ENCODE data around the gene SLC43A2.
A peak's percentile ranks its signal among the peaks of the same experiment; 100 is the strongest.
"Not testable (repeated sequence)": the region's sequence is repeated elsewhere in the genome, so short reads cannot be mapped to it uniquely, and the experiment has no call there.

The SLC43A2 gene

DNA sequence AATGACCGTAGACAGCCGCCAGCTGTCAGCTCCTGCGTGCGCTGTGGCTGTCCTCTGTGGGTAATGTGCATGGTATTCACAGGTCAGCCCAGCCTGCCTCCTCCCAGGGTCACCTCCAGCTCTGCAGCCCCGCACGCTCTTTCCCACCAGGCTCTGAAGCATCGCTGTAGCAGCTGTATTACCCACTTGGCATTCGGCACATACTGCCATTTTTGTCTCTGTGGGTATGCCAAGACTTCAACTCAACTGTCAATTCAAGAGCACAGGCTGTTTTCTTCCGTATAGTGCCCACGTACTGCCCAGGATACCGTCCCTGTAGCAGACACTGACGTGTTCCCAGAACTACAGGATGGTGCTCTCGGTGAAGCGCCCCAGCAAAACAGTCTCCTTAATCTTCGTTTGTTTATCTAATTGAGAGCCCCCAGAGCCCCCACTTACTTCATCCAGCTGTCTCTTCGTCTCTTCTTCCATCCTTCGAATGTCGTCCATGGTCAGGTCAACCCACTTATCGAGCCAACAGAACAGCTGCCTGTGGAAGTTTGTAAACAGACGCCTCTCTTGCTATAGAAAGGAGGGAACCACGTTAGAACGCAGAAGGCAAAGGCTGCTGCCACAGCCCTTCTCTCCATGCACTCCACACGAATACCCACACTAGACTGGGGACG lies 94.8 kb downstream of the SLC43A2 start:
- H3K4me2 ChIP-seq, result no peak overlapping the region
- peaks cover 8% of the 10 kb centered on the region for H3K4me1 ChIP-seq (ENCODE audit: low read depth, poor library complexity, severe bottlenecking)
- TF ChIP-seq, protein P1, sequence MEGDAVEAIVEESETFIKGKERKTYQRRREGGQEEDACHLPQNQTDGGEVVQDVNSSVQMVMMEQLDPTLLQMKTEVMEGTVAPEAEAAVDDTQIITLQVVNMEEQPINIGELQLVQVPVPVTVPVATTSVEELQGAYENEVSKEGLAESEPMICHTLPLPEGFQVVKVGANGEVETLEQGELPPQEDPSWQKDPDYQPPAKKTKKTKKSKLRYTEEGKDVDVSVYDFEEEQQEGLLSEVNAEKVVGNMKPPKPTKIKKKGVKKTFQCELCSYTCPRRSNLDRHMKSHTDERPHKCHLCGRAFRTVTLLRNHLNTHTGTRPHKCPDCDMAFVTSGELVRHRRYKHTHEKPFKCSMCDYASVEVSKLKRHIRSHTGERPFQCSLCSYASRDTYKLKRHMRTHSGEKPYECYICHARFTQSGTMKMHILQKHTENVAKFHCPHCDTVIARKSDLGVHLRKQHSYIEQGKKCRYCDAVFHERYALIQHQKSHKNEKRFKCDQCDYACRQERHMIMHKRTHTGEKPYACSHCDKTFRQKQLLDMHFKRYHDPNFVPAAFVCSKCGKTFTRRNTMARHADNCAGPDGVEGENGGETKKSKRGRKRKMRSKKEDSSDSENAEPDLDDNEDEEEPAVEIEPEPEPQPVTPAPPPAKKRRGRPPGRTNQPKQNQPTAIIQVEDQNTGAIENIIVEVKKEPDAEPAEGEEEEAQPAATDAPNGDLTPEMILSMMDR (conservative IDR thresholded peaks at IDR 0.05; ENCODE audit: low read depth, low read length), result no peak
- H2AFZ ChIP-seq (ENCODE audit: low read depth), result no peak overlapping the region
- H3K79me2 ChIP-seq (ENCODE audit: insufficient read depth, low read depth), result no peaks in the 10 kb centered on the region
- no peaks in the 10 kb centered on the region for H3K36me3 ChIP-seq (ENCODE audit: insufficient read depth)
- H3K9ac ChIP-seq, result no peak overlapping the region
- H4K20me1 ChIP-seq (ENCODE audit: insufficient read depth), result no peaks in the 10 kb centered on the region
- no peak overlapping the region for H3K27ac ChIP-seq
- no peak overlapping the region for H3K4me3 ChIP-seq (IDR thresholded peaks at IDR 0.05; ENCODE audit: insufficient read depth, low read depth, low read length)
- no peaks in the 10 kb centered on the region for H3K27me3 ChIP-seq (ENCODE audit: insufficient read depth, low read depth)

DNA sequence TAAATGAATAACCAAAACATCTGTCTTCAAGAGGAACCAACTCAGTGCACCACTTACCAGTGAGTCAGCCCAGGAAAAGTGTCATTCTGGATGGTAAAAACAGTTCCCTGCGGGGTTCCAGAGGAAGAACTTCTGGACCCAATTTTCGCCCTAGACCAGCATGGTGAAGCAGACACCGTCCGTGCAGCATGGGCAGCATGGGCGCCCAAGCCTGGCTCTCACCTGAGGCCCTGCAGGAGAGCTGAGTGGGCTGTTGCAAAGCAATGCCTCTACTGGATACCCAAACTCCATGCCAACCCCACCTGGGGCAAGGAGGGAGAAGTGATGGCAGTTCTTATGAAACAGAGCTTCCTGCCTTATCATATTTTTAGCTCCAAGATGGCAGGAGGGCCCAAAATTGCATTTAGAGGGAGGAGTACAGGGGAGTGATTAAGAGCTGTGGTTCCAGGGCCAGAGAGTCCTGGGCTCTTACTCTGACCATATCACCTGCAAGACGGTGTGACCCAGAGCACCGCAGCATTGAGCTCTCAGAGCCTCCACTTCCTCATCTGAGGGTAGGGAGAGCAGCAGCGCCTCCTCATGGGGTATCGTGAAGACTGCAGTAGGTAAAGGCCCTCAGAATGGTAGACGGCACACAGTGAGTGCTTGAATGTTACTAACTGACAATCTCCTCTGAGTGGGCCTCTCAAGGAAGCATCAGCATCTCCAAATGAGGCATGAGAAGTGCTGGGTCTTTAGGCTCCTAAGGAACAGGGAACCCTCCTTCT lies 95.6 kb downstream of the SLC43A2 start:
- H3K4me1 ChIP-seq (ENCODE audit: low read depth, poor library complexity, severe bottlenecking), result peaks cover 8% of the 10 kb centered on the region
- H3K4me2 ChIP-seq, result no peak overlapping the region
- TF ChIP-seq, protein P1 (conservative IDR thresholded peaks at IDR 0.05; ENCODE audit: low read depth, low read length), result 0 out of 2 replicates have a peak, but pooled peaks have one; percentile 19
- no peaks in the 10 kb centered on the region for H3K36me3 ChIP-seq (ENCODE audit: insufficient read depth)
- H4K20me1 ChIP-seq (ENCODE audit: insufficient read depth), result no peaks in the 10 kb centered on the region
- H3K27ac ChIP-seq, result no peak overlapping the region
- H3K79me2 ChIP-seq (ENCODE audit: insufficient read depth, low read depth), result no peaks in the 10 kb centered on the region
- no peak overlapping the region for H2AFZ ChIP-seq (ENCODE audit: low read depth)
- H3K27me3 ChIP-seq (ENCODE audit: insufficient read depth, low read depth), result no peaks in the 10 kb centered on the region
- H3K4me3 ChIP-seq (IDR thresholded peaks at IDR 0.05; ENCODE audit: insufficient read depth, low read depth, low read length), result no peak overlapping the region
- no peak overlapping the region for H3K9ac ChIP-seq

GRCh38 chr17:1529863-1530262 lies 98.8 kb downstream of the SLC43A2 start:
- Histone ChIP-seq H3K4me2 (no peak overlapping the region), H3K79me2 (ENCODE audit: insufficient read depth, low read depth) (no peaks in the 10 kb centered on the region), H3K27ac (no peak overlapping the region), H3K9ac (no peak overlapping the region), H2AFZ (ENCODE audit: low read depth) (no peak overlapping the region), H3K27me3 (ENCODE audit: insufficient read depth, low read depth) (no peaks in the 10 kb centered on the region), H3K4me3 (IDR thresholded peaks at IDR 0.05; ENCODE audit: insufficient read depth, low read depth, low read length) (no peak overlapping the region), H3K36me3 (ENCODE audit: insufficient read depth) (no peaks in the 10 kb centered on the region), H3K4me1 (ENCODE audit: low read depth, poor library complexity, severe bottlenecking) (peaks cover 8% of the 10 kb centered on the region), H4K20me1 (ENCODE audit: insufficient read depth) (no peaks in the 10 kb centered on the region)
- TF ChIP-seq, protein P1 (conservative IDR thresholded peaks at IDR 0.05; ENCODE audit: low read depth, low read length), result no peak

- H3K4me1 ChIP-seq (ENCODE audit: low read depth, poor library complexity, severe bottlenecking); H3K27me3 ChIP-seq (ENCODE audit: insufficient read depth, low read depth); H3K27ac ChIP-seq; H3K9ac ChIP-seq; H3K4me2 ChIP-seq; H4K20me1 ChIP-seq (ENCODE audit: insufficient read depth); H3K36me3 ChIP-seq (ENCODE audit: insufficient read depth); H2AFZ ChIP-seq (ENCODE audit: low read depth); H3K4me3 ChIP-seq (IDR thresholded peaks at IDR 0.05; ENCODE audit: insufficient read depth, low read depth, low read length); H3K79me2 ChIP-seq (ENCODE audit: insufficient read depth, low read depth): not testable (repeated sequence)
Observed at GRCh38 chr17:1526876-1527275, 101.8 kb downstream of the SLC43A2 start.

DNA sequence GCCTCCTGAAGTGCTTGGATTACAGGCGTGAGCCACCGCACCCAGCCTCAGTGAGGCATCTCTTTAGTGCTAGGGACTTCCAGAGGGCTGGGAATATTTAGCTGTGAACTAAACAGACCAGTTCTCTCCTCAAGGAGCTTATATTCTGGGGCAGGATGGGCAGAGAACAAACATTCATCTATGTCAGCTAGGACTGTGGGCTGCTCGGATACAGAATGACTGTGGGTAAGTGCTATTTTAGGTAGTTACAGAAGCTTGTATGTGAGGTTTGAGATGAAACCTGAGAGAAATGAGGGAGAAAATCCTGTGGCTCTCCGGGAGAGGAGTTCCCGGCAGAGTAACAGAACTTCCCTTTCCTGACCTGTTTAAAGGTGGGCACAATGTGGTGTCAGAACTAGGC lies 106.0 kb downstream of the SLC43A2 start:
- Histone ChIP-seq H3K9ac (no peak overlapping the region), H3K4me3 (IDR thresholded peaks at IDR 0.05; ENCODE audit: insufficient read depth, low read depth, low read length) (no peak overlapping the region), H2AFZ (ENCODE audit: low read depth) (no peak overlapping the region), H3K27ac (no peak overlapping the region), H3K27me3 (ENCODE audit: insufficient read depth, low read depth) (no peaks in the 10 kb centered on the region), H3K79me2 (ENCODE audit: insufficient read depth, low read depth) (no peaks in the 10 kb centered on the region), H3K4me2 (no peak overlapping the region), H3K4me1 (ENCODE audit: low read depth, poor library complexity, severe bottlenecking) (no peaks in the 10 kb centered on the region), H3K36me3 (ENCODE audit: insufficient read depth) (no peaks in the 10 kb centered on the region), H4K20me1 (ENCODE audit: insufficient read depth) (no peaks in the 10 kb centered on the region)
- TF ChIP-seq, protein P1 (conservative IDR thresholded peaks at IDR 0.05; ENCODE audit: low read depth, low read length), result no peak
